ENCODE data around the gene TMPRSS11F. TPM values are rescaled to one million over a fixed set of nuclear protein-coding genes. Genes with fewer than 3 reads are reported as not detected.

The TMPRSS11F gene
- total RNA-seq, 2 donors from 2014 or later, result not detected

- H3K4me3 ChIP-seq (ENCODE audit: low read length), result no peak overlapping the region
- no peaks in the 10 kb centered on the region for H3K9me3 Mint-ChIP-seq
- H3K36me3 ChIP-seq (ENCODE audit: control insufficient read depth, insufficient read depth, low read length), result no peaks in the 10 kb centered on the region
- no peak for DNase-seq
- H3K4me3 Mint-ChIP-seq, result no peak overlapping the region
- 93 to 94% methylated on average over 8 of the region's 8 CpGs for WGBS, 2 experiments (ENCODE audit: insufficient coverage in 1 of 2, insufficient read length in 1 of 2)
- H3K27me3 Mint-ChIP-seq (ENCODE audit: insufficient read depth), result no peaks in the 10 kb centered on the region
- no peaks in the 10 kb centered on the region for H3K9me3 ChIP-seq (ENCODE audit: control insufficient read depth, low read length)
- no peaks in the 10 kb centered on the region for H3K4me1 ChIP-seq (ENCODE audit: control insufficient read depth, insufficient read depth, low read length)
- no peaks in the 10 kb centered on the region for H3K4me1 Mint-ChIP-seq
- no peaks in the 10 kb centered on the region for H3K27me3 ChIP-seq (ENCODE audit: control insufficient read depth, insufficient read depth, low read length, poor library complexity, severe bottlenecking)
- no peaks in the 10 kb centered on the region for H3K36me3 Mint-ChIP-seq (ENCODE audit: low read depth)
- H3K9ac ChIP-seq (ENCODE audit: extremely low read depth, low read length, poor library complexity, severe bottlenecking), result no peak overlapping the region
- TF ChIP-seq CTCF (conservative IDR thresholded peaks at IDR 0.05), result no peak
- no peak overlapping the region for H3K27ac Mint-ChIP-seq
- no peak overlapping the region for H3K27ac ChIP-seq (ENCODE audit: low read depth, low read length)
Measured at GRCh38 chr4:68062501-68062900, 67.2 kb downstream of the TMPRSS11F start.

DNA sequence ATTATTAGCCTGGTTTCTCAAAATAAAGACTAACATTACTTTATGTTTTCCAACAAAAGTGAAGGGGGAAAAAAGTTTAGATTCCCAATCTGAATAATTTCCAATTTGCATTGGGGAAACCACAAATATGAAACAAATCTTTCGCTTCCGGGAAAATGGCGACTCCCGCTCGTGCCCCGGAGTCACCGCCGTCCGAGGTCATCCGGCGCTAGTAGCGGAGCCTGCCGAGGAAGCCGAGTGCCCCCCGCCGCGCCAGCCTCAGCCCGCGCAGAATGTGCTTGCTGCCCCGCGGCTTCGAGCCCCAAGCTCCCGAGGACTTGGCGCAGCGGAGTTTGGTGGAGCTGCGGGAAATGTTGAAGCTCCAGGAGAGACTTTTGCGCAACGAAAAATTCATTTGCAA lies 91.4 kb downstream of the TMPRSS11F start:
- Mint-ChIP-seq H3K27me3 (ENCODE audit: insufficient read depth) (no peaks in the 10 kb centered on the region), H3K36me3 (ENCODE audit: low read depth) (no peaks in the 10 kb centered on the region), H3K4me3 (no peak overlapping the region), H3K9me3 (no peaks in the 10 kb centered on the region), H3K27ac (no peak overlapping the region), H3K4me1 (no peaks in the 10 kb centered on the region)
- TF ChIP-seq CTCF (conservative IDR thresholded peaks at IDR 0.05), result no peak
- DNase-seq, result no peak
- Histone ChIP-seq H3K4me3 (ENCODE audit: low read length) (no peak overlapping the region), H3K27ac (ENCODE audit: low read depth, low read length) (no peak overlapping the region), H3K9me3 (ENCODE audit: control insufficient read depth, low read length) (no peaks in the 10 kb centered on the region), H3K9ac (ENCODE audit: extremely low read depth, low read length, poor library complexity, severe bottlenecking) (no peak overlapping the region), H3K36me3 (ENCODE audit: control insufficient read depth, insufficient read depth, low read length) (no peaks in the 10 kb centered on the region), H3K27me3 (ENCODE audit: control insufficient read depth, insufficient read depth, low read length, poor library complexity, severe bottlenecking) (no peaks in the 10 kb centered on the region), H3K4me1 (ENCODE audit: control insufficient read depth, insufficient read depth, low read length) (no peaks in the 10 kb centered on the region)
- 97 to 99% methylated on average over 12 to 28 of the region's 28 CpGs for WGBS, 2 experiments (ENCODE audit: insufficient coverage in 1 of 2, insufficient read length in 1 of 2)

DNA sequence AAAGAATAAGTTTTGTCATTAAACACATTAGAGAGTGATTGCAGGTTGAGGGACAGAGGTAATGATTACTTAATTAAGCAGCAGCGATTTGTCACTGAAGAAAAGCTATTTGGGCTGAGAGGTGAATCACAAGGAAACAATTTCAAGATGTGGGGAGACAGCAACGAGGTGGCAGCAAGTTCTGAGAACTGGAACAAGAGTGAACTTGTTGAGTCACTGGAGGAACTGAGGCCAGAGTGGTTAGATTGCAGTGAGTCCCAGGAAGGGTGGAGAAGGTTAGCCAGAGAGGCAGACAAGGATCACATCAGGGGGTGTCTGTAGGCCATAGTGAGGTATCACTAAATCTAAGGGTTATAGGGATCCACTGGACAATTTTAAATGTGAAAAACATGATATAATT lies 108.5 kb downstream of the TMPRSS11F start:
- Histone ChIP-seq H3K27ac (ENCODE audit: low read depth, low read length) (no peak overlapping the region), H3K9me3 (ENCODE audit: control insufficient read depth, low read length) (no peaks in the 10 kb centered on the region), H3K9ac (ENCODE audit: extremely low read depth, low read length, poor library complexity, severe bottlenecking) (no peak overlapping the region), H3K27me3 (ENCODE audit: control insufficient read depth, insufficient read depth, low read length, poor library complexity, severe bottlenecking) (no peaks in the 10 kb centered on the region), H3K4me3 (ENCODE audit: low read length) (no peak overlapping the region), H3K36me3 (ENCODE audit: control insufficient read depth, insufficient read depth, low read length) (no peaks in the 10 kb centered on the region), H3K4me1 (ENCODE audit: control insufficient read depth, insufficient read depth, low read length) (no peaks in the 10 kb centered on the region)
- H3K9me3 Mint-ChIP-seq, result no peaks in the 10 kb centered on the region
- no peaks in the 10 kb centered on the region for H3K27me3 Mint-ChIP-seq (ENCODE audit: insufficient read depth)
- no peak overlapping the region for H3K4me3 Mint-ChIP-seq
- TF ChIP-seq CTCF (conservative IDR thresholded peaks at IDR 0.05), result no peak
- H3K27ac Mint-ChIP-seq, result no peak overlapping the region
- no peaks in the 10 kb centered on the region for H3K36me3 Mint-ChIP-seq (ENCODE audit: low read depth)
- no peaks in the 10 kb centered on the region for H3K4me1 Mint-ChIP-seq
- DNase-seq, result no peak
- 85 to 86% methylated on average over 2 of the region's 2 CpGs for WGBS, 2 experiments (ENCODE audit: insufficient coverage in 1 of 2, insufficient read length in 1 of 2)
